ENCODE data around the gene ANKRD26. TPM values are rescaled to one million over a fixed set of nuclear protein-coding genes. Genes with fewer than 3 reads are reported as not detected.

The ANKRD26 gene
- total and polyA plus RNA-seq, 2 of the 13 experiments (the other 11 are each of a cell fraction or from before 2014, with no cell fraction given) = 1.5 to 9.6 TPM

GRCh38 chr10:27030060-27030459, 70.2 kb downstream of the ANKRD26 start:
- H3K4me3 ChIP-seq (replicated peaks in 1 of 3; ENCODE audit: insufficient read depth in 1 of 3, low read depth in 2 of 3, low read length in 3 of 3) = no peak overlapping the region
- H2AFZ ChIP-seq (ENCODE audit: low read length) = no peak overlapping the region
- H3K9me3 ChIP-seq (ENCODE audit: low read length) = no peaks in the 10 kb centered on the region
- BruUV-seq (replicated peaks) = no TSS peak
- no peak overlapping the region for H3K9ac ChIP-seq (ENCODE audit: insufficient read depth, low read depth, low read length)
- intact Hi-C loops (cut with micrococcal nuclease; ENCODE audit: unreplicated experiment) (no loop called here), in situ Hi-C loops (cut with HindIII; ENCODE audit: extremely low pct_ligation_motif_present, low pct_unique_long_range_greater_than_20kb) (no loop called here)
- ChIA-PET POLR2A (no interaction called here), CTCF (ENCODE audit: low intra/inter-chr PET ratio, low total read pairs) (no interaction called here)
- DNase-seq (ENCODE audit: low spot score) = no peak
- H3K4me1 ChIP-seq (ENCODE audit: insufficient read depth, low read length) = no peaks in the 10 kb centered on the region
- no peaks in the 10 kb centered on the region for H3K27me3 ChIP-seq (ENCODE audit: control insufficient read depth in 1 of 2, insufficient read depth in 2 of 2, low read length in 2 of 2)
- no peak for ATAC-seq
- FAIRE-seq = no peak
- no peak overlapping the region for H3K4me2 ChIP-seq (ENCODE audit: low read depth, low read length)
- H3K27ac ChIP-seq (ENCODE audit: extremely low read length, insufficient read depth, low read length) = no peak overlapping the region
- H4K20me1 ChIP-seq (ENCODE audit: insufficient read depth, low read length) = no peaks in the 10 kb centered on the region
- no peak for TF ChIP-seq ARID5B (CRISPR knock-in tag; IDR thresholded peaks at IDR 0.05)
- no peak for TF ChIP-seq AHDC1 (CRISPR knock-in tag; IDR thresholded peaks at IDR 0.05; ENCODE audit: borderline replicate concordance)
- TF ChIP-seq ZNF362 (CRISPR knock-in tag; IDR thresholded peaks at IDR 0.05; ENCODE audit: borderline replicate concordance) = no peak
- no peak for TF ChIP-seq HMGA1 (CRISPR knock-in tag; conservative IDR thresholded peaks at IDR 0.05)
- TF ChIP-seq ZNF468 (CRISPR knock-in tag; IDR thresholded peaks at IDR 0.05) = no peak
- TF ChIP-seq ISL2 (CRISPR knock-in tag; IDR thresholded peaks at IDR 0.05) = no peak
- TF ChIP-seq ZNF121 (CRISPR knock-in tag; IDR thresholded peaks at IDR 0.05) = no peak
- TF ChIP-seq ZNF569 (CRISPR knock-in tag; IDR thresholded peaks at IDR 0.05; ENCODE audit: borderline replicate concordance) = no peak
- no peak for TF ChIP-seq FOSL1 (CRISPR knock-in tag; IDR thresholded peaks at IDR 0.05; ENCODE audit: borderline replicate concordance)
- TF ChIP-seq GATAD2A (CRISPR knock-in tag; IDR thresholded peaks at IDR 0.05) = no peak
- TF ChIP-seq EEA1 (CRISPR knock-in tag; IDR thresholded peaks at IDR 0.05; ENCODE audit: borderline replicate concordance) = no peak
- TF ChIP-seq RFXAP (CRISPR knock-in tag; IDR thresholded peaks at IDR 0.05; ENCODE audit: borderline replicate concordance) = no peak
- TF ChIP-seq ZNF337 (CRISPR knock-in tag; IDR thresholded peaks at IDR 0.05; ENCODE audit: borderline replicate concordance, low read depth) = no peak
- peaks cover 5 to 20% of the 10 kb centered on the region in 2 experiments; a peak in 4 of 5 replicates for H3K36me3 ChIP-seq (replicated peaks in 1 of 2; ENCODE audit: control insufficient read depth in 1 of 2, insufficient read depth in 2 of 2, low read length in 2 of 2)
- H3K79me2 ChIP-seq (ENCODE audit: insufficient read depth, low read length) = no peaks in the 10 kb centered on the region
- 88% methylated on average over 2 of the region's 2 CpGs for WGBS (ENCODE audit: low lambda C conversion rate)
